ENCODE results near the gene NUAK2.
"Not testable (repeated sequence)": the region's sequence is repeated elsewhere in the genome, so short reads cannot be mapped to it uniquely, and the experiment has no call there.

NUAK2 gene

GRCh38 chr1:205283270-205284147, 38.0 kb downstream of the NUAK2 start:
- Histone ChIP-seq H3K36me3 (ENCODE audit: control insufficient read depth, insufficient read depth, low read length) (no peaks in the 10 kb centered on the region), H3K4me3 (replicated peaks; ENCODE audit: low read depth, low read length) (no peak overlapping the region), H3K27me3 (replicated peaks; ENCODE audit: control insufficient read depth, insufficient read depth, low read length) (no peaks in the 10 kb centered on the region; the same call in 1 of the 2 replicates)
- DNase-seq (ENCODE audit: extremely low read depth, insufficient read length), result no peak
- TF ChIP-seq, protein P1, sequence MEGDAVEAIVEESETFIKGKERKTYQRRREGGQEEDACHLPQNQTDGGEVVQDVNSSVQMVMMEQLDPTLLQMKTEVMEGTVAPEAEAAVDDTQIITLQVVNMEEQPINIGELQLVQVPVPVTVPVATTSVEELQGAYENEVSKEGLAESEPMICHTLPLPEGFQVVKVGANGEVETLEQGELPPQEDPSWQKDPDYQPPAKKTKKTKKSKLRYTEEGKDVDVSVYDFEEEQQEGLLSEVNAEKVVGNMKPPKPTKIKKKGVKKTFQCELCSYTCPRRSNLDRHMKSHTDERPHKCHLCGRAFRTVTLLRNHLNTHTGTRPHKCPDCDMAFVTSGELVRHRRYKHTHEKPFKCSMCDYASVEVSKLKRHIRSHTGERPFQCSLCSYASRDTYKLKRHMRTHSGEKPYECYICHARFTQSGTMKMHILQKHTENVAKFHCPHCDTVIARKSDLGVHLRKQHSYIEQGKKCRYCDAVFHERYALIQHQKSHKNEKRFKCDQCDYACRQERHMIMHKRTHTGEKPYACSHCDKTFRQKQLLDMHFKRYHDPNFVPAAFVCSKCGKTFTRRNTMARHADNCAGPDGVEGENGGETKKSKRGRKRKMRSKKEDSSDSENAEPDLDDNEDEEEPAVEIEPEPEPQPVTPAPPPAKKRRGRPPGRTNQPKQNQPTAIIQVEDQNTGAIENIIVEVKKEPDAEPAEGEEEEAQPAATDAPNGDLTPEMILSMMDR (IDR thresholded peaks at IDR 0.05; ENCODE audit: insufficient read depth, low read length, poor library complexity, severe bottlenecking), result no peak

- not testable (repeated sequence) for H3K4me3 ChIP-seq (replicated peaks; ENCODE audit: low read depth, low read length); H3K27me3 ChIP-seq (replicated peaks; ENCODE audit: control insufficient read depth, insufficient read depth, low read length); H3K36me3 ChIP-seq (ENCODE audit: control insufficient read depth, insufficient read depth, low read length); DNase-seq (ENCODE audit: extremely low read depth, insufficient read length)
Observed at GRCh38 chr1:205280666-205281395, 40.7 kb downstream of the NUAK2 start.

- Histone ChIP-seq H3K4me3 (replicated peaks; ENCODE audit: low read depth, low read length) (no peak overlapping the region), H3K27me3 (replicated peaks; ENCODE audit: control insufficient read depth, insufficient read depth, low read length) (no peaks in the 10 kb centered on the region; the same call in 1 of the 2 replicates), H3K36me3 (ENCODE audit: control insufficient read depth, insufficient read depth, low read length) (no peaks in the 10 kb centered on the region)
- DNase-seq (ENCODE audit: extremely low read depth, insufficient read length), result no peak
- TF ChIP-seq, protein P1 (IDR thresholded peaks at IDR 0.05; ENCODE audit: insufficient read depth, low read length, poor library complexity, severe bottlenecking), result no peak
Observed at GRCh38 chr1:205279986-205280385, 41.6 kb downstream of the NUAK2 start.

DNA sequence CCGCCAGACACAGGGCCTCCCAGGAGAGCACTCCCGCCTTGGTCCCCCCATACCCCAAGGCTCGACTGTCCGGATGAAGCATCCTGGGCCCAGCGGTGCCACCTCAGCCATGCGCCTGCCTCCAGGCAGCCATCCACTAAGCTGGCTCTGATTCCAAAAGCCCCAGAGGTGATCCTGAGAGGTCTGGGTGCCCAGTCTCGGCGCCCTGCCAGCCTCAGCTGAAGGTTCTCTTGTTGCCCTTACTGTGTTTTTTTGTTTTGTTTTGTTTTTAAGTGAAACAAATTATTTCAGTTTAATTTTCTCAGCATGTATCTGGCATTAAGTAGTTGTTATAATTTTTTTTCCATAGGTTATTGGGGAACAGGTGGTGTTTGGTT, 44.9 kb downstream of the NUAK2 start:
- no peak for DNase-seq (ENCODE audit: extremely low read depth, insufficient read length)
- TF ChIP-seq, protein P1 (IDR thresholded peaks at IDR 0.05; ENCODE audit: insufficient read depth, low read length, poor library complexity, severe bottlenecking), result no peak
- H3K27me3 ChIP-seq (replicated peaks; ENCODE audit: control insufficient read depth, insufficient read depth, low read length), result no peaks in the 10 kb centered on the region; the same call in 1 of the 2 replicates

GRCh38 chr1:205275916-205276688, 45.4 kb downstream of the NUAK2 start:
- no peaks in the 10 kb centered on the region; the same call in 1 of the 2 replicates for H3K27me3 ChIP-seq (replicated peaks; ENCODE audit: control insufficient read depth, insufficient read depth, low read length)
- DNase-seq (ENCODE audit: extremely low read depth, insufficient read length), result no peak
- TF ChIP-seq, protein P1 (IDR thresholded peaks at IDR 0.05; ENCODE audit: insufficient read depth, low read length, poor library complexity, severe bottlenecking), result no peak
- no peak overlapping the region for H3K4me3 ChIP-seq (replicated peaks; ENCODE audit: low read depth, low read length)
- no peaks in the 10 kb centered on the region for H3K36me3 ChIP-seq (ENCODE audit: control insufficient read depth, insufficient read depth, low read length)

More for the DNA sequence above, 44.9 kb downstream of the NUAK2 start:
- Histone ChIP-seq H3K36me3 (ENCODE audit: control insufficient read depth, insufficient read depth, low read length) (no peaks in the 10 kb centered on the region), H3K4me3 (replicated peaks; ENCODE audit: low read depth, low read length) (no peak overlapping the region)
